Non-pigmented ciliary epithelial cell (primary cell): Measurements from ENCODE around the gene DPYD.
"Not testable (repeated sequence)": the region's sequence is repeated elsewhere in the genome, so short reads cannot be mapped to it uniquely, and the experiment has no call there.

ENCODE experiments used
- DNase-seq: peaks from one replicate; pipeline ENCODE4 v3.0.0-alpha.2; 2010; ENCODE audit warnings: low read depth

DPYD gene

DNA sequence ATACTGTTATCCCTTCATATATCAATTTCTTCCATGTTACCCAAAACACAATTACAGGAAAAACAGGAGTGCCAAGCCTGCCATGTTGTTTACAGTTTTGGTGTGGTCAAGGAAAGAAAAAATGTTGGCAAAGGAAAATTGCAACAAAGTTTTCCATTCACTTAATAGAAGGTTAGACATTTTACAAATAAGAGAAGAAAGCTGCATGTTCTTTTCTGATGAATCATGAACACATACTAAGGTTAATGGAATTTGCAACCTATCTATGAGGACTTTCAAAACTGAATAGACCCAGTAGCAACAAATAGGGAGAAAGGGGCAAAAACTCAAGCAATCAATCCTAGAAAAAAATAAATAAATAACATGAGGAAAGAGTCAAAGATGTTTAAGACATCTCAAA, 556.7 kb downstream of the DPYD start:
- DNase-seq, result peak; percentile 28

DNA sequence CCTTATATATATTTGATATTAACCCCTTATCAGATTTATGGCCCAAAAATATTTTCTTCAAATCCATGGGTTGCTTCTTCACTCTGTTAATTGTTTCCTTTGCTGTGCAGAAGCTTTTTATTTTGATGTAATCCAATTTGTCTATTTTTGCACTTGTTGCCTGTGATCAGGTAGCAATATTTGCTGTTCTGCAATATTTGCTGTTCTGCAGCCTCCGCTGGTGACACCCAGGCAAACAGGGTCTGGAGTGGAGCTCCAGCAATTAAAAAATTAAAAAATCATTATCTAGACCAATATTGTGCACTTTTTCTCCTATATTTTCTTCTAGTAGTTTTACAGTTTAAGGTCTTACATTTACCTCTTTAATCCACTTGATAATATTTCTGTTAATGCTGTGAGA, 564.5 kb downstream of the DPYD start:
- no peak for DNase-seq

DNA sequence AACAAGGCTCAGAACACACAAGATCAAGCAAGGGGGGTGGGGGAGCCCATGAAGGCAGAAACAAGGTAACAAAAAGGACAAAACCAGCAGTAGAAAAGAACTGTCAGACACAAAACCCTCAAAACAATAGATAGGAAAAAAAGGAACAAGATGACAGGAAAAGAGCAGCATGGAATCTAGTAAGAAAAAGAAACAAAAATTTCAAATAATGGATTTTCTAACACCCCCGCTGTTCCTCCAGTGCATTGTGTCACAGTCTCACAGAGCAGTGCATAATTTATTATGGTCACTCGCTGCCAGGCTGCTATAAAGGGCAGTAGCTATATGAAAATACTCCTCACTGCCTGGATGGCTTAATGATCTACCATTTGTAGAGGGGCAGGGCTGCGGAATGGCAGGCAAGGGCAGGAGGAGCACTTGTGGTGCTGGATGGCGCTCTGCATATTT, 567.9 kb downstream of the DPYD start:
- no peak for DNase-seq

DNA sequence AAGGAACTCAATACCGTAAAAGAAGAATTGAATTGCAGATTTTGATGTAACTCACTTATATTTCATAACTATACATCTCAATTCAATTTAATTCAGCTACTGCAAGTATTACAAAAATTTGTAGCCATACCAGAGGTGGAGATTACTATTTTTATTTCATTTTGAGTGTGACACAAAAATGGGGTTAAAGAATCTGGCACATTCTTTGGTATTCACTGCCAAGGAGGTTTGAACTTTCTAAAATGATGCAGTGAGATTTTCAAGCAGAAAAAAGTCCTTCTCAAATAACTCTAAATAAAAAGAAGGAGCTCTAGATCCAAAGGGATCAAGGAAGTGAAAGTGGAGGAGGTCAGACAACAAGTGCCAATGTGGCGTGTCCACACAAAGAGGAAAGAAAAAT, 569.0 kb downstream of the DPYD start:
- DNase-seq, result no peak

DNA sequence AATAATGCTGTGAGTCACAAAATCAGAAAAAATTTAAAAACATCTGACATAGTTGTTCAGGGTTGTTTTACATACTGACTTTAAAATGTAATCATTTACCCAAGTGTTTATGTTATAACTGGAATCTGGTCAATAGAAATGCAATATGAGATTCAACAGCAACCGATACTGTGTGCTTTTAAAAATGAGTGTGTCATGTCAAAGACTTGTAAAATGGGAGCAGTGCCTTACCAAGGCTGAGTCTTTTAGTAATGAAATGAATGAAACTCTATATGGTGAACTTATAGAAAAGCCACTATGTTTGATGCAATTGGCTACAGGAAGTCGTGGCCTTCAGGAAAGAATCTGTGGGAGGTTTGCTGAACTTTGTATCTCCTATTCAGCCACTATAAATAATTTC, 570.2 kb downstream of the DPYD start:
- DNase-seq, result no peak

DNA sequence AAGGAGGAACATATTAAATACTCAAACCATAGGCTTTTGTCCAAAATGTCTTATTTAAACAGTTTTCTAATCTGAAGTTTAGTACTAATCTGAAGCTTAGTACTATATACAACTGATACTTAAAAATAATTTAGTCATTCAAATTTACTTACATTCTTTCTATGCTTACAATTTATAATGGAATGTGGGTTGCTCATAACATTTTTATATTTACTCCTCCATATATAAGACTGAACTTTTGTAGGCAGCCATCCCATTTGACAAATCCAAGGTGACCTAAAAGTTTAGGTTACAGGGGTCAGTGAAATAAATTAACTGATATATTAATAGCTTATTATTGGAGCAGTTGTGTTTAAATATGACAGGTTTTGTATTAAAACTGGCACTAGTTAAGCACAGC, 570.6 kb downstream of the DPYD start:
- no peak for DNase-seq

DNA sequence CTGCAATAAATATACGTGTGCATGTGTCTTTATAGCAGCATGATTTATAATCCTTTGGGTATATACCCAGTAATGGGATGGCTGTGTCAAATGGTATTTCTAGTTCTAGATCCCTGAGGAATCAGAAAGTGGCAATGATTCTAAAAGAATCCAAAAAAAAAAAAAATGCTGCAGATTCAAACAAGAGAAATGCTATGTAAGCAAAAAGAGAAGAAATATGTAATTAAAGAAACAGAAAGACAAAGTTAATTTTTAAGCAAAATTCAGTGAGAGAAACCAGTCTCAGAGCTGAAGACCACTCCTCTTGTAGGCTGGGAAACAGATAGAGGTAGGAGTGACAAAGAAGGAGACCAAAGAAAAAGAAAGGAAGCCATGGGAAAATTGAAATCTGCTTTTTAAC, 571.0 kb downstream of the DPYD start:
- not testable (repeated sequence) for DNase-seq

DNA sequence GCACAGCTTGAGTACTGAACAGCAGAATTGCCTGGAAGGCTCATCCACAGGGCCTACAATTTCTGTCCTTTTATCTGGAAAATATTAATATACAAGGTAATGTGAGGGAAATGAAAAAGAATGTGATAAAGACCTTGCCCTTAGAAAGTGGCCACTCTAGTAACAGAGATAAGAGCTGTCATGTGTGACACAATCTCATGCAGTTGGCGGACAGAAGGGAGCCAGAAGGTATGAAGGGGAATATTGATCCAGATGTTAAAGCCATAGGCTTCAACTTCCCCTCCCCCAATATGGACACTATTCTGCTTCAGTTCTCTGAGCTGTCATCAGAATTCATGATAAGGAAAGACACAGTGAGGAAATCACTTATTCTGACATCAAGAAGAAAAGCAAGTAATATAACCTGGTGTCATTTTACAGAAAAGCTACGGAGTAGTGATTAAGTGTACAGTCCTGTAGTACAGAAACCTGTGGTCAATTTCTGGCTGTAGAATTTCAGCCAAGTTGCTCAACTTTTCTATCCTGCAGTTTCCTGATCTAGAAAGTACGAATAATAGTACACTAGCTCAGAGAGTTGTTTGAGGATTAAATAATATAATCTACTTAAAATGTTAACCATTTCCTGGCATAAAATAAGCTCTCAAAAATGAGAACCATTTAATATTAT, 572.1 kb downstream of the DPYD start:
- no peak for DNase-seq

DNA sequence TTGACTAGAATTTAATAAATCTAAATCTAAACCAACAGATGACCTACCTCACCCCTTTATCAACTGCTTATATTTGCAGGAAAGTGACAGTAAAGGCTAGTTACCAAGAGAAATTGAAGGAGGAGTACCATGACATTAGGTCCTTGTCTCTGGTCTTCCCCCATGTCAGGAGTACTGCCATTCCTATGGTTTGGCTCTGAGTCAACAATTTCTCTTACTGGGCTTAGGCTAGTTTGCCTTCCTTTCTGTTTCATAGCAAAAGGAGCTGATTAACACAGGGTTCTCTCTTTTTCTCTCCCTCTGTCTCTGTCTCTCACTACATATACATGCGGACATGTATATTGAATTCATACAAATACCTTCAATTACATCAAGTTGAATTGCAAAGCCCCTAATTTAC, 579.9 kb downstream of the DPYD start:
- DNase-seq, result no peak

DNA sequence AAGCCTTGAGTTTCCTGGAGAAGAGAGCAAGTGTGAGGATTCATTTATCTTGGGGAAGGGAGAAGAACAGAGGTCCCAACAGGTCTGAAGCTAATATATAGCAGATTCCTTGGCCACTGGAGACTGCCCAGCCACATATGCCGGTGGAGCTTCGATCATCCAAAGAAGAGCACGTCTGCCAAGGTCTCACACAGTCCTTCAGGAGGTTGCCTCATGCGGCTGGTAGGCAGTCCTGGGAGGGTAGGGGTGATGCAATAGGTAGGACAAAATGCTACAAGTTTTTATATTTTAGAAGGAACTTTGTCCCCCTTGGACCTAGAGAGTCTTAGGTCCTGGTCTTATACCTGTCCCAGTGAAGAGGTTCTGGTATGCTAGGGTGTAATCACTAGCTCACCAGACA, 582.5 kb downstream of the DPYD start:
- no peak for DNase-seq

DNA sequence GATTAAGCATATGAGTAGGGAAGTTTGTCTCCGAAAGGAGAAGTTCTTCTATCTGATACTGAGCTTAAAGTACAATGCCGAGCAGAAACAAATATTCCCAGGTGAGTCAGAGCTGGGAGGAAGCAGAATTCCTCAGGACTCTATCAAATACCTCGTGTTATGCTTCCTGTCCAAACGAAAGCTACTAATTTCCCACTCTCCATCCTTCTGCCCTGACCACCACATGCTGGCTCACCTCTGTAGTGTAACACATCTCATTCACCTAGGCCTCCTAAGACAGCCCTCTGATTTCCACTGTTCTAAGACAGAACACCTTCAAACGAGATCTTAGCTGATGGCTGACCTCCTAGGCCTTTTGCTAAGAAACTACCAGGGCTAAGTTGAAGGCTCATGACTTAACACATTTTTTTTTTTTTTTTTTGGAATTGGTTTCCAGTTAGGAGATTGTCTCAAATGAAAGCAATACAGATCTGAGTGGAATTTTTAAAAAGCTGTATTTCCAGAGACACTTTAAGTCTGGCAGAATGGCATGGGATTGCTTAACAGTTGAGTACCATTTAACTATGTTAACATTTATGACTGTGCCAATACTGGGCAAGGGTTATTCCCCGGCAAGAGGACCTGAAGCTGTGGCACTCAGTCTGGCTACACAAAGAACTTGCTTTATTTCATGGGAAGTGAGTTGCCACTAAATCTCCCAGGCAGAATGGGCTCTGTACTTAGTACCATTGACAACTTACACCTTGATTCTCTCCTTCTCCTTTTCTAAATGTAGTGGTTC, 583.4 kb downstream of the DPYD start:
- DNase-seq, result no peak

DNA sequence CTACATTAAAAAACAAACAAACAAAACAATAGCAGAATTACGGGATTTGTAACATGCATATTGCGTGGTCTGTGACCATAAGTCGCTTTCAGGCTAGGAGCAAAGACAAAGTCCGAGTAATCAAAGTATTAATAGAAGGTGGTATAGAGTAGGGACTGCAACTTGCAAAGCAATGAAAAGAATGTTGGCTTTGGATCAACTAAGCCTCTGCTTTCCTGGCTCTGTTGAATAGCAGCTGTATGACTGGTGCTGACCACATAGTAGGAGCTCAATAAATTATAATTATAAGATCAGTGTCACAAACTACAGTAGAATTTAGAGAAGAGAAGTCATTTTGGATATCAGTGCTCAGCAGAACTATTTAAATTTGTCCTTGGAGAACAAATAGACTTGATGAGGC, 586.4 kb downstream of the DPYD start:
- DNase-seq, result peak; percentile 86

DNA sequence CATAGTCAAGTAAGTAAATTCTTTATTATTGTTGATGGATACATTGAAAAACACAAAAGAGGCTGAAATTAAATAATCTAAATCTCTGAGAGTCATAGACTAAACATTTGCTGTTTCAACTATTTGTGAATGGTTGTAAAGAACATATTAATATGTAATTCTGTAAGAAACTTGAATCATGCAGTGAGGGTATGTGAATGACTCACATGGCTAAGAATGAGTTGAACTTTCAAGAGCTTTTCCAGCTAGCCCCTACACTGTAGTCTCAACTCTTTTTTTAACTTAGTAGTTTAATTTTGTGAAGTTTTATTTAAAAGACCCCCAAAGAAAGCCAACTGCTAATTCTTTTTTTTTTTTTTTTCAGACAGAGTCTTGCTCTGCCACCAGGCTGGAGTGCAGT, 588.1 kb downstream of the DPYD start:
- DNase-seq, result peak; percentile 76

DNA sequence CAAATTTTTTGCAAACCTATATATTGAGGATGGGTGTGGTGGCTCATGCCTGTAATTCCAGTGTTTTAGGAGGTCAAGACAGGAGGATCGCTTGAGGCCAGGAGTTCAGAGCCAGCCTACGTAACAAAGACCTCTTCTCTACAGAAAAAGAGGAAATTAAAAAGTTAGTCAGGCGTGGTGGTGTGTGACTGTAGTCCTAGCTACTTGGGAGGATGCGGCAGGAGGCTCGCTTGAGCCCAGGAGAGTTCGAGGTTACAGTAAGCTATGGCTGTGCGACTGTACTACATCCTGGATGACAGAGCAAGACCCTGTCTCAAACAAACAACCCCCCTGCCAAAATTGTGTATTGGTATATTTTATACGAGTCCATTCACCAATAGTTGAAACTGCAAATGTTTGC, 589.7 kb downstream of the DPYD start:
- no peak for DNase-seq

DNA sequence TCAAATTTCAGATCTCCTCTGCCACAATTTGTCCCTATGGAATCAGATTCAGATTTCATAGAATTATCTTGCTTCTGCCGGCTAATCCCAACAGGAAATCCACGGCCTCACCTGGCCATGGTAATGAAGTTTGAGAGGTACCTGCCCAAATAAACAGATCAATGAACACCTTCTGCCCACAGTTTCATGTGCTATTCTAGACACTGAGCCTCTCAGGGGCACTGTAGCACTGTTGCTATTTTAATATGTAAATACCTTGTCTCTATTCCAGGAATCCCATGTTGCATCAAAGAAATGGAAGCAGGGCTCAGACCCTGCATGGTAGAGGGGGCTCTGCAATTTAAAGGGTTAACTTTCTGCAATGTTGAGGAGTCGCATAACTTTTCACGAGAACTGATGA, 606.1 kb downstream of the DPYD start:
- no peak for DNase-seq

DNA sequence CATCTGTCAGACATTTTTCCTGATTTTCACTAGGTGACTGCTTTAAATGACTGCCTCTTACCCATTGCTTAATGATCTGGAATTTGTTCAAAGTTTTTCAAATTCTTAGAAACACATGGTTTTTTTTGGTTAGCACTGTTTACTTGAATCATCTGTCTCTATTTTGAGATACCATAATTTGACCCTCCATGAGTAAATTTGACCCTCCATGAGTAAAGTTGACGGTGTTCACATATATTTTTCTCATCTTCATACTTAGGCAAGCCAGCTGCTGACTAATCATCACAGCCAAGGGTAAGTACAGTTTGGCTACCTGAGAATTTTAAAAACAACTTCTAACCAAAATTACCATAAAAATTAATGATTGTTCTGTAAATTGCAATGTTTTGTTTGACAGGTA, 612.7 kb downstream of the DPYD start:
- no peak for DNase-seq

DNA sequence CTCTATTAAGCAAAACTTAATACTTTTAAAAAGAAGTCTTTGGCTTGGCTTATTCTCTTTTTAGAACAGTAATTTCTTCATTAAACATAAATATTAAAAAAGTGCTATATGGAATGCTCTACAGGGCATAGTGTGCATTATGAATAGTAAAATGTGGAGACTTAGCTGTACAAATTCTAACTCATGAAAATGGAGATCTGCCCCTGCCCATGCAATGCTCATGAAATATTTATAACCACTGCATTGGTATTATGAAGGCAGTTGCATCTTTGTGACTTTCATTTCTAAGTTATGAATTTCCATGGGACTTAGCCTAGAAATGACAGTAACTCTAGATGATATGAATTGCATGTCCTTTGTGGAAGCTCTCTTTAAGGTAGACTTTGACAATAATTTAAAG, 613.3 kb downstream of the DPYD start:
- DNase-seq, result no peak

DNA sequence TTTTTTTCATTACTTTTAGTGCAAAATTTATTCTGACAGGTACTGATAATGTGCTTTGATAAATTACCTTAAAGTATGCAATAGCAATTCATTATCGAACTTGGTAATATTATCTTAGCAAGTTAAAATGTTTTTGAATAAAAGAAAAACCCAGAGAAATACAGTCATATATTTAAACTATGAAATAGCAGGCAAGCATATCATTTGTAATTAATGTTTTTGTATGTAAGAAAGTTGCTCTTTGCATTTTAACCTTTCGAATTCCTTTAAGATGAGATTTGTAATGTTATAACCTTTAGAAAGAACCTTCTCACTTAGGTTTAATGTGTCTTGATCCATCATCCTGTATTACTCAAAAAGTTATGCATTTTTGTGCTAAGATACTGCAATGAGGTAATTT, 613.7 kb downstream of the DPYD start:
- DNase-seq, result no peak

DNA sequence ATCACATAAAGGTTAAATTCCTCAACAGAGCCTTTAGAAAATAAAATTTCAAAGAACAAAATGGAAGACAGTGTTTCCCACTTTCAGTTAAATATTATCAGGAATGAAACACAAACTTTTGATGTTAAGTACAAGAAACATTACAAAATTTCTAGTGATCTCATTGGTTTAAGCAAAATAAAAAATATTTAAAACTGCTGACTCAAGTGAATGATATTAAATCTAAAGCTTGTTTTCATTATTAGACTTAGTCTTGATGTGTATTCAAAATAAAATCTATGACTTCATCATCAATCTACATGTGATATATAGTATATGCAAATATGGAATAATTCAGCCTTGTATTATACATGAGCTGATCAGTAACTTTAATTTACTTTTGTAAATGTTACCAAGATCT, 614.3 kb downstream of the DPYD start:
- no peak for DNase-seq

DNA sequence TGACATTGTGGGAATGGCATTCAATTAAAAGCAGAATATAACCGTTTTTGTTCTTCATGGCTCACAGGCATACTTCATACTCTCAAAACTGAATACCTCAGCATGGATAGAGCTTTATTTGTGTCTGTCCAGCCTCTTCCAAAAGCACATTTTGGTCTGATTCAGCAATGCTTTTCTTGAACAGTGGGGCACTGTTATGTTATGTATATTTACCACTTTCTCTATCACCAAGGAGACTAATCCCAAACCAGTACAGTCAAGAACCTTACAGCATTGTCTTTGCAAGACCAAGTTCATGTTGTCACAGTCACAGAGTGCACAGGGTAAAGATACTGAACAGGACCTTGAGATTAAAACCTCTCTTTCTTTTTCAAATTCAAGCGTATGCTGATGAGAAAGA, 616.5 kb downstream of the DPYD start:
- DNase-seq, result no peak

DNA sequence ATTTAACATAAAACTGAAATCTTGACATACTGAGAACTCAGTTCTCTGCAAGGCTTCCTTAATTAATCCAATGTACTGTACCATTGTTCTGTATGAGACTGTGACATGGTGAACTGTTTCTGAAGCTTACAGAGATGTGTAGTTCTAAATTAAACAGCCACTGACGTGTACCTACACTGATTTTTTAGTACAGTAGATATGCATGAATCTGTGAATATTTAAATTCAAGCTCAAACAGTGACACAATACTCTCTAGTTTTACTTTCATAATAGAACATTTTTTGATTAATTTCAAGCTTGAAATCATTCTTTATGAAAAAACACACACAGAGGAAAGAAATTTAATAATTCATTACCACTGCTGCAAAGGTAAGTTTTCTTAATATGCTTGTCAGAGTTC, 621.9 kb downstream of the DPYD start:
- DNase-seq, result no peak

DNA sequence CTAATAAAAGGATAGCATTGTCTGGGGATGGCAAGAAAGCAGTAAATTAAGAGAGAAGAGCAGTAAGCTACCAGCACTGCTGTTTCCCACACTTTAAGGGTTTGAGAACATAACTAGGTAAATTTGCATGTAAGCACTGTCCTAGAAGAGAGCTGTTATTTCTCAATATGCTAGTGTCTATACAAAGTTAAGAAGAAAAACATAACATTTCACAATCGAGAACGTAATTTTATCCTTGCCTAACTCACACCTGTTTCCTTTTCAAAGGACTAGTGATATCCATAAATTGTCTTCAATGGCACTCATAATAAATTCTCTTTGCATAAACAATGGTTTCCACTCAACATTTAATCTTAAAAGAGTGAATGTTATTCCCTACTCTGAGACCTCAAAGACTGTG, 623.2 kb downstream of the DPYD start:
- DNase-seq, result no peak

DNA sequence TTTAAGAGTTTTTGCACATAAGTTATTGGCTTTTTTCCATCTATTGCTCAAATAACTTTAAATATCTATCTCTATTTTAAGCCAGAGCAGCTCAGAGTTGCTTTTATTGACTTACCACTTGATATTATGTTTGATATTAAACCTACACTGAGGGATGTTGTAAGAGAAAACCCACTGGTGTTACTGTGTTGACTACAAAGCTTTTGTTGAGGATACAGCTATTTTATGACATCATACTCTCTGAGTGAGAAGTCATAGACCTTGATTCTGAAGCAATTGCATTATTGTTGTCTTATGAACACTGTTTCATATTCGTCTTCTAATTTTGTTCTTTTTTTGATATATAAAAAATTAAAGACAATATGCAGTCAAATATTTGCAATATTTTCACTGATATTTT, 638.9 kb downstream of the DPYD start:
- DNase-seq, result no peak
